Suprapubic skin (tissue), 4 donors: ENCODE results near the gene C1QC. TPM values are rescaled to one million over a fixed set of nuclear protein-coding genes. Genes with fewer than 3 reads are reported as not detected.

Experiments
- DNase-seq, 2 donors: peaks; one replicate each; pipeline ENCODE4 v3.0.0-alpha.2; 2019; ENCODE audit warnings: low spot score in 2 of 2
- H3K27ac ChIP-seq: fragments of 200-600 bp; sonication (generic); one replicate; pipeline ENCODE4 v1.5.1; 2019
- H3K27me3 ChIP-seq: fragments of 200-600 bp; sonication (generic); one replicate; pipeline ENCODE4 v1.5.1; 2019
- H3K36me3 ChIP-seq: fragments of 200-600 bp; sonication (generic); one replicate; pipeline ENCODE4 v1.5.1; 2019
- H3K4me1 ChIP-seq: fragments of 200-600 bp; sonication (generic); one replicate; pipeline ENCODE4 v1.5.1; 2019
- H3K4me3 ChIP-seq: fragments of 200-600 bp; sonication (generic); one replicate; pipeline ENCODE4 v1.5.1; 2019; ENCODE audit warnings: mild to moderate bottlenecking
- H3K9me3 ChIP-seq: fragments of 200-600 bp; sonication (generic); one replicate; pipeline ENCODE4 v1.5.1; 2019
- EP300 ChIP-seq: sonication (generic); formaldehyde crosslinking; IDR thresholded peaks from one replicate; pipeline ENCODE4 v1.6.1; 2017; ENCODE audit warnings: antibody characterized with exemption
- POLR2A ChIP-seq, 2 donors: fragments of 450-650 bp; IDR thresholded peaks; one replicate each; pipeline ENCODE4 v1.6.1; 2017; ENCODE audit warnings: antibody characterized with exemption in 2 of 2, mild to moderate bottlenecking in 2 of 2, moderate library complexity in 2 of 2
- POLR2AphosphoS5 ChIP-seq, 3 donors: sonication (generic); formaldehyde crosslinking; IDR thresholded peaks; one replicate each; pipeline ENCODE4 v1.6.1; 2017; ENCODE audit warnings: antibody characterized with exemption in 3 of 3
- WGBS: methylation state at CpG from one replicate; pipeline ENCODE4 v1.1.5; 2018; 5-methylcytosine and 5-hydroxymethylcytosine counted together
- total RNA-seq, 4 donors: library from RNA; depleted of rRNA; stranded (reverse); fragments of >200 nt; gene quantifications; one replicate each; pipeline ENCODE4 v1.1.0, GENCODE V29; 2016
- TF ChIP-seq, protein P1 (sequence below), 2 donors: fragments of 200-600 bp in 1 of 2; fragments of 450-650 bp in 1 of 2; sonication (generic) in 1 of 2; IDR thresholded peaks; one replicate each; pipeline ENCODE4 v1.5.1; 2016 to 2019; ENCODE audit warnings: antibody characterized with exemption in 2 of 2, mild to moderate bottlenecking in 1 of 2, moderate library complexity in 1 of 2

The C1QC gene
- total RNA-seq, 4 donors from 2014 or later, result 6.5 to 31.9 (median 20.4) TPM

DNA sequence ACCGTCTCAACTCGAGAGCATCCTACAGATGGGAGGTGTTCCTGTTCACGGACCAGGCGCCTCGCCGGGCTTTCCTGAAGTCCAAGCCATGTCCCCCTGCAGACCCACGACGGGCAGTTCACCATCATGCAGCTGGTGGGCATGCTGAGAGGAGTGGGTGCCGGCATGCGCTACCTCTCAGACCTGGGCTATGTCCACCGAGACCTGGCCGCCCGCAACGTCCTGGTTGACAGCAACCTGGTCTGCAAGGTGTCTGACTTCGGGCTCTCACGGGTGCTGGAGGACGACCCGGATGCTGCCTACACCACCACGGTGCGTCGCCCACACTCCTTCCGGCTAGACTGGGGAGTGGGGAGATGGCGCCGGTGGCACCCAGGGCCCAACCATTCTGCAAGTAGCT is 44.7 kb upstream of the C1QC start:
- Histone ChIP-seq H3K9me3 (no peaks in the 10 kb centered on the region), H3K27ac (no peak overlapping the region), H3K4me1 (no peaks in the 10 kb centered on the region), H3K27me3 (peaks cover 82% of the 10 kb centered on the region), H3K36me3 (no peaks in the 10 kb centered on the region), H3K4me3 (no peak overlapping the region)
- 87% methylated on average over 5 of the region's 24 CpGs for WGBS
- no peak for DNase-seq
- TF ChIP-seq POLR2A (IDR thresholded peaks at IDR 0.05), result no peak
- TF ChIP-seq, protein P1, sequence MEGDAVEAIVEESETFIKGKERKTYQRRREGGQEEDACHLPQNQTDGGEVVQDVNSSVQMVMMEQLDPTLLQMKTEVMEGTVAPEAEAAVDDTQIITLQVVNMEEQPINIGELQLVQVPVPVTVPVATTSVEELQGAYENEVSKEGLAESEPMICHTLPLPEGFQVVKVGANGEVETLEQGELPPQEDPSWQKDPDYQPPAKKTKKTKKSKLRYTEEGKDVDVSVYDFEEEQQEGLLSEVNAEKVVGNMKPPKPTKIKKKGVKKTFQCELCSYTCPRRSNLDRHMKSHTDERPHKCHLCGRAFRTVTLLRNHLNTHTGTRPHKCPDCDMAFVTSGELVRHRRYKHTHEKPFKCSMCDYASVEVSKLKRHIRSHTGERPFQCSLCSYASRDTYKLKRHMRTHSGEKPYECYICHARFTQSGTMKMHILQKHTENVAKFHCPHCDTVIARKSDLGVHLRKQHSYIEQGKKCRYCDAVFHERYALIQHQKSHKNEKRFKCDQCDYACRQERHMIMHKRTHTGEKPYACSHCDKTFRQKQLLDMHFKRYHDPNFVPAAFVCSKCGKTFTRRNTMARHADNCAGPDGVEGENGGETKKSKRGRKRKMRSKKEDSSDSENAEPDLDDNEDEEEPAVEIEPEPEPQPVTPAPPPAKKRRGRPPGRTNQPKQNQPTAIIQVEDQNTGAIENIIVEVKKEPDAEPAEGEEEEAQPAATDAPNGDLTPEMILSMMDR (IDR thresholded peaks at IDR 0.05), result no peak

DNA sequence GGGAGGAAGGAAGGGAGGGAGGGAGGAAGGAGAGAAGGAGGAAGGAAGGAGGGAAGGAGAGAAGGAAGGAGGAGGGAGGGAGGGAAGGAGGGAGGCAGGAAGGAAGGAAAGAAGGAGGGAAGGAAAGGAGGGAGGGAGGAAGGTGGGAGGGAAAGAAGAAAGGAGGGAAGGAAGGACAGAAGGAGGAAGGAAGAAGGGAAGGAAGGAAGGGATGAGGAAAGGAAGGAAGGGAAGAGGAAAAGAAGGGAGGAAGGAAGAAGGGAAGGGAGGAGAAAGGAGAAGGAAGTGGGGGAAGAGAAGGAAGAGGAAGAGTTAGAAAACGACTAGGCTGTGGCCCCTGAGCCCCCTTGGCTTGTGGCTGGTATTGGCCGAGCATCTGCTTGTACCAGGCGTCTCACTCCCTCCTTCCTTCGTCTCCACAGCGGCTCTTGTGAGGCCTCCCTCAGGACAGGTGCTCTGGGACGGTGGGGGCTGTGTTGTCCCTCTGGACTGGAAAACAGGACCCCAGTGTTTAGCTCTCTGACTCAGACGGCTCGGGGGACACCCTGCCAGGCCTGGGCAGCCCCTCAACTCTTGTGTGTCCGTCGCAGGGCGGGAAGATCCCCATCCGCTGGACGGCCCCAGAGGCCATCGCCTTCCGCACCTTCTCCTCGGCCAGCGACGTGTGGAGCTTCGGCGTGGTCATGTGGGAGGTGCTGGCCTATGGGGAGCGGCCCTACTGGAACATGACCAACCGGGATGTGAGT is 43.2 kb upstream of the C1QC start:
- no peaks in the 10 kb centered on the region for H3K36me3 ChIP-seq

DNA sequence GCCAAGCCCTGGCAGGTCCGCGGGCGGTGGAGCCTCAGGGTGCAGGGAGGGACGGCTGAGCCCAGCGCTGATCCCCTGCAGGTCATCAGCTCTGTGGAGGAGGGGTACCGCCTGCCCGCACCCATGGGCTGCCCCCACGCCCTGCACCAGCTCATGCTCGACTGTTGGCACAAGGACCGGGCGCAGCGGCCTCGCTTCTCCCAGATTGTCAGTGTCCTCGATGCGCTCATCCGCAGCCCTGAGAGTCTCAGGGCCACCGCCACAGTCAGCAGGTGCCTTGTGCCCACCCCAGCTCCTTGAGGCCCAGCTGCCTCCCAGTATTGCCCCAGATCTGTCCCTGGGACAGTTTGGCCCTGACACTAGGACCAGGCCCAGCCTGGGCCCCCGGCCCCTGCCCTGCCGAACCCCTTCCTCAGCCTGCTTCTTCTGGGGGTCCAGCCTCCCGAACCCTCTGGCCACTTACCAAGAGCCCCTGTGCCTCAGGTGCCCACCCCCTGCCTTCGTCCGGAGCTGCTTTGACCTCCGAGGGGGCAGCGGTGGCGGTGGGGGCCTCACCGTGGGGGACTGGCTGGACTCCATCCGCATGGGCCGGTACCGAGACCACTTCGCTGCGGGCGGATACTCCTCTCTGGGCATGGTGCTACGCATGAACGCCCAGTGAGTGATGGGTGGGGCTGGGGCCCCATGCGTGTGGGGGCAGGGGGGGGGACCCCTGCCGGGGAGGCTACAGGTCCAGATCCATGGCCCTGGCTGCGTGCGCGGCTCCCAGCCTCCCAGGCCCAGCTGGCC is 42.4 kb upstream of the C1QC start:
- WGBS, result 40% methylated on average over 1 of the region's 39 CpGs
- TF ChIP-seq, protein P1 (IDR thresholded peaks at IDR 0.05), result no peak
- TF ChIP-seq EP300 (no peak), POLR2A (IDR thresholded peaks at IDR 0.05) (no peak), POLR2AphosphoS5 (IDR thresholded peaks at IDR 0.05) (no peak)
- no peak for DNase-seq
- no peak overlapping the region for H3K27ac ChIP-seq
- no peak overlapping the region for H3K4me3 ChIP-seq
- peaks cover 83% of the 10 kb centered on the region for H3K27me3 ChIP-seq
- H3K36me3 ChIP-seq, result no peaks in the 10 kb centered on the region
- no peaks in the 10 kb centered on the region for H3K9me3 ChIP-seq
- H3K4me1 ChIP-seq, result no peaks in the 10 kb centered on the region

More for the DNA sequence above, 43.2 kb upstream of the C1QC start:
- H3K4me3 ChIP-seq, result no peak overlapping the region
- H3K27ac ChIP-seq, result no peak overlapping the region
- no peak for DNase-seq
- H3K27me3 ChIP-seq, result peaks cover 83% of the 10 kb centered on the region
- 38% methylated on average over 6 of the region's 22 CpGs for WGBS
- H3K9me3 ChIP-seq, result no peaks in the 10 kb centered on the region
- TF ChIP-seq EP300 (no peak), POLR2AphosphoS5 (IDR thresholded peaks at IDR 0.05) (no peak), POLR2A (IDR thresholded peaks at IDR 0.05) (no peak)
- TF ChIP-seq, protein P1 (IDR thresholded peaks at IDR 0.05), result no peak
- H3K4me1 ChIP-seq, result no peaks in the 10 kb centered on the region

DNA sequence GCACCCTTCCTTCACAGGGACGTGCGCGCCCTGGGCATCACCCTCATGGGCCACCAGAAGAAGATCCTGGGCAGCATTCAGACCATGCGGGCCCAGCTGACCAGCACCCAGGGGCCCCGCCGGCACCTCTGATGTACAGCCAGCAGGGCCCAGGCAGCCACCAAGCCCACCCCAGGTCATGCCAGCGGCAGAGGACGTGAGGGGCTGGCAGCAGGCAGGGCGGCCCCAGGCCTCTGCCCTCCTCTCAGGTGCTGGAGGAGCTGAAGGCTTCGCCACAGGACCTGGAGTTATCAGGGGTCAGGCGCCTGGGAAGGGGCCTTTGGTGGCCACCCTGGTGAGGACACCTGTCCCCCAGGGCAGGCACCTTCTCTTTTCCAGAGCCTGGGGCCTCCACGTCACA is 41.8 kb upstream of the C1QC start:
- Histone ChIP-seq H3K27me3 (peaks cover 88% of the 10 kb centered on the region), H3K36me3 (no peaks in the 10 kb centered on the region), H3K27ac (no peak overlapping the region), H3K9me3 (no peaks in the 10 kb centered on the region), H3K4me3 (no peak overlapping the region), H3K4me1 (no peaks in the 10 kb centered on the region)
- DNase-seq, result no peak
- TF ChIP-seq POLR2AphosphoS5 (IDR thresholded peaks at IDR 0.05), result no peak
- TF ChIP-seq, protein P1 (IDR thresholded peaks at IDR 0.05), result no peak
- TF ChIP-seq POLR2A (IDR thresholded peaks at IDR 0.05), result no peak
- no peak for TF ChIP-seq EP300
- WGBS, result no CpG with 5 or more reads among the region's 12 CpGs

DNA sequence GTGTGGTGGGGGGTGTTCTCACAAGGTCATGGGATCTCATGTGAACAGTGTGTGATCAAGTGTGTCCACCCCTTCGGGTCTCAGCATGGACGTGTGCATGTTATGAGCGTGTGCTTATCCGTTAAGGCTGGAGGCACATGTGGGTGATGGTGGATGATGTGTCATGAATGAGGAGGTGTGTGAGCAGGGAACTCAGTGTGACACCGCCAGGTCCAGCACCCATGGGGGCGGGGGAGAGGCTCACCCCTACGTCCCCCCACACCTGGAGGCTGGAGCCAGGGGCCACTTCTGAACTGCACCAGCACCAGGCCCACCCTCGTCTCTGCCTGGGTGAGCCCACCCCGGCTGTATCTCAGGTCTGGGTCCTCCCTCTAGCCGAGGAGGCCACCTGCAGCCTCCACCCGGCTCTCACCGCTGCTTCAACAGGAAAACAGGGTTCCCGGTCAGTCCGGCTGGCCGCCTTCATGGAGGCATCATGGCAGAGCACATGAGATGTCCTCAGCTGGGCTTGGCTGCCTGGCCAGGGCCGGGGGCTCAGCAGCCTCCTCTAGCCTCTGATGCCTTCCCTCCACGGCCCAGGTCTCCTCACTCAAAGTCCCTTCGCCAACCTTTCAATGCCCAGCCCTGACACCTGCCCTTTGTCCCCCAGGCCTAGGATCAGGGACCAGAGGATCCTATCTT is 41.2 kb upstream of the C1QC start:
- no peak overlapping the region for H3K4me3 ChIP-seq
- H3K27me3 ChIP-seq, result peaks cover 92% of the 10 kb centered on the region

More for the DNA sequence above, 41.2 kb upstream of the C1QC start:
- WGBS, result 74% methylated on average over 3 of the region's 18 CpGs
- Histone ChIP-seq H3K36me3 (no peaks in the 10 kb centered on the region), H3K9me3 (no peaks in the 10 kb centered on the region), H3K4me1 (no peaks in the 10 kb centered on the region), H3K27ac (no peak overlapping the region)
- TF ChIP-seq POLR2AphosphoS5 (IDR thresholded peaks at IDR 0.05), result no peak
- TF ChIP-seq POLR2A (IDR thresholded peaks at IDR 0.05), result no peak
- TF ChIP-seq, protein P1 (IDR thresholded peaks at IDR 0.05), result no peak
- no peak for TF ChIP-seq EP300
- DNase-seq, result no peak
